MG63 (cell line): ENCODE measurements around the gene CIPC. TPM values are rescaled to one million over a fixed set of nuclear protein-coding genes. Genes with fewer than 3 reads are reported as not detected.
A peak's percentile ranks its signal among the peaks of the same experiment; 100 is the strongest.

Experiments
- DNase-seq: peaks from one replicate; pipeline ENCODE4 v3.0.0-alpha.2; 2020
- H3K27me3 ChIP-seq: fragments of 250-450 bp; sonication (Bioruptor Pico); 2 replicates; pipeline ENCODE4 v1.5.1; 2020; ENCODE audit warnings: mild to moderate bottlenecking, moderate library complexity
- H3K36me3 ChIP-seq: fragments of 250-450 bp; sonication (Bioruptor Pico); 2 replicates; pipeline ENCODE4 v1.5.1; 2020; ENCODE audit warnings: mild to moderate bottlenecking, moderate library complexity
- H3K4me3 ChIP-seq: fragments of 250-450 bp; sonication (Bioruptor Pico); 2 replicates; pipeline ENCODE4 v1.5.1; 2020; ENCODE audit warnings: mild to moderate bottlenecking, moderate library complexity
- H3K9me3 ChIP-seq: fragments of 250-450 bp; sonication (Bioruptor Pico); 2 replicates; pipeline ENCODE4 v1.5.1; 2020; ENCODE audit warnings: mild to moderate bottlenecking, moderate library complexity
- total RNA-seq: library from RNA; depleted of rRNA; stranded (reverse); fragments of >200 nt; shearing (Covaris generic); gene quantifications from 2 replicates; pipeline ENCODE4 v1.2.3, GENCODE V29; 2014; ENCODE audit warnings: low replicate concordance

The CIPC gene
- total RNA-seq, 1 experiment from 2014 or later, result 17.1 TPM

- Histone ChIP-seq H3K9me3 (no peaks in the 10 kb centered on the region), H3K4me3 (no peak overlapping the region), H3K27me3 (peaks cover 3% of the 10 kb centered on the region; the same call in 1 of the 2 replicates), H3K36me3 (no peaks in the 10 kb centered on the region)
- DNase-seq, result no peak
Observed at GRCh38 chr14:77130386-77130785, 32.3 kb downstream of the CIPC start.

- DNase-seq, result no peak
- no peak overlapping the region for H3K4me3 ChIP-seq
- H3K36me3 ChIP-seq, result no peaks in the 10 kb centered on the region
- peaks cover 3% of the 10 kb centered on the region; the same call in 1 of the 2 replicates for H3K27me3 ChIP-seq
- H3K9me3 ChIP-seq, result no peaks in the 10 kb centered on the region
Observed at GRCh38 chr14:77131206-77131605, 33.1 kb downstream of the CIPC start.

GRCh38 chr14:77131871-77132486, 33.9 kb downstream of the CIPC start:
- Histone ChIP-seq H3K4me3 (no peak overlapping the region), H3K36me3 (no peaks in the 10 kb centered on the region), H3K9me3 (no peaks in the 10 kb centered on the region), H3K27me3 (peaks cover 3% of the 10 kb centered on the region; the same call in 1 of the 2 replicates)
- DNase-seq, result no peak

- Histone ChIP-seq H3K36me3 (no peaks in the 10 kb centered on the region), H3K4me3 (no peak overlapping the region), H3K27me3 (peaks cover 3% of the 10 kb centered on the region; the same call in 1 of the 2 replicates), H3K9me3 (no peaks in the 10 kb centered on the region)
- DNase-seq, result peak; percentile 24
Observed at GRCh38 chr14:77133720-77134338, 35.8 kb downstream of the CIPC start.

- H3K27me3 ChIP-seq, result peaks cover 39% of the 10 kb centered on the region
- H3K9me3 ChIP-seq, result no peaks in the 10 kb centered on the region
- H3K36me3 ChIP-seq, result no peaks in the 10 kb centered on the region
- no peak overlapping the region for H3K4me3 ChIP-seq
- DNase-seq, result no peak
Observed at GRCh38 chr14:77139022-77139421, 41.0 kb downstream of the CIPC start.

GRCh38 chr14:77139540-77140358, 41.7 kb downstream of the CIPC start:
- peak; percentile 26 for DNase-seq
- Histone ChIP-seq H3K27me3 (peaks cover 42% of the 10 kb centered on the region), H3K4me3 (no peak overlapping the region), H3K9me3 (no peaks in the 10 kb centered on the region), H3K36me3 (no peaks in the 10 kb centered on the region)

DNA sequence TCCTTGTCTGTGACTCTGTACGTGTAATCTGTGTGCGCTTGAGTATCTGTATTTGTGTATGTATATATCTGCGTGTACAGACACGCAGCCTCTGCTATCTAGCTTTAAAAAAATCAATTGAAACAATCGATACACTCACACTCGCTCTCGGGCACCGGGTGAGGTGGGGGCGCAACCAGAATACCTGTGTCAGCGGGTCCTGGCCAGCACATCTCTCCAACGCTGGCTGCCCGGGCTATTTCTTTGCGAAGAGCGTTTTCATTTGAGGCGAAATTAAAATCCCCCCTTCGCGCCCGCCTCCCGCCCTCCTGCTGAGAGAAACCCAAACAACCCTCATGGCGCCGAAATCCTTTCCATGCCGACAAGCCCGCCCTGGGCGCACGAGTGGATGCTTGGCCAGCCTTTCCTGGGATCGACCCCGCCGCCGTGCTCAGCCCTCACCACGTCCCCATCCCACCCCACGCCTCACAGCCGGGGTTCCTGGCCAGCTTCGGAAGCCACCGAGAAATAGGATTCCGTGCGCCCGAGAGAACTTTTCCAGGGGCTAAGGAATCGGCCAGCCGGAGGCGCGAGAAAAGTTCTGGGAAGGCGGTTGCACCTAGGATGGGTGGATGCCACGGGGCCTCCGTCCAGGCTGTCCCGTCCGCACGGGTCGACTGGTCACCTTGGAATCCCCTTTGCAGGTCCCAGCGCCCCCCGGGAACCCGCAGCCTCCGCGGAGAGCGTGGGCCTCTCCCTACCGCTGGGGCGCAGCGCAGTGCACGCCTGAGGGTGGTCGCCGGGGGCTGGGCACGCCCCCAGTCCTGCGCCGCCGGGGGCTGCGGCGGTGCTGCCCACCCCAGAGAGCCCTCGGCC, 42.5 kb downstream of the CIPC start:
- Histone ChIP-seq H3K4me3 (no peak overlapping the region), H3K27me3 (peaks cover 42% of the 10 kb centered on the region), H3K36me3 (no peaks in the 10 kb centered on the region), H3K9me3 (no peaks in the 10 kb centered on the region)
- DNase-seq, result no peak

DNA sequence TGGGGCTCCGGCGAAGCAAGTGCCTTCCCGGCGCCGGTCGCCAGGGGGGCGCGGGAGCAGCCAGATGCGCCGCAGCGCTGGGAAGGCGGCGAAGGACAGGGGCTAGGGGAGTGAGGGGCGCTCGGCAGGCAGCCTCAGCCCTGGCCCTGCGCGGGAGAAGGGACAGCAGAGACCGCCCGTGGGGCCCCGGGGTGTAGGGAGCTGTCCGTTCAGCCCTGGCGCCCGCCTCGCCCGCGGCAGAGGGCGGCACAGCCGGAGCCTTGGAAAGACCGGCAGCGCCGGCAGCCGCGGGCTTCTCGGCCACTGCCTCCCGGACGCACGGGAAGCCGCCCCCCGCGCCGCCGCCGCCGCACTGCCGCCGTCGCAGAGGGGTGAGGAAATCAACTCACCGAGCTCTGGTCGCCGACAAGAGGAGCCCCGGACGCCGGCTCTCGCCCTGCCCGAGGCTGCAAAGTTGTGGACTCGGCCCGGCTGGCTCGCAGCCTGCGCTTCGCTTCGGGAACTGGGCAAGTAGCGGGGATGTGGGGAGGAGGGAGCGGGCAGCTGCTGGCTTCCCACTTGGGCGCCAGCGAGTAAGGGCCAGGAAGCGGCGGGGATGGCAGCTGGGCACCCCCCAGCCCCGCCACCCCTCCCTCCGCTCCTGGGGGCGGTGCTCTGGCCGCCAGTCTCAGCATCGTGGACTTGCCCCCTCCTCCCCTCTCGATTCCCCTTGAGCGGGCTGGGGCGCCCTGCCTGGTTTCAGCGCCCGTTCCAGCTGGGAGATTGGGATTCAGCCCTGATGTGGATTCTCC, 43.4 kb downstream of the CIPC start, which contains the start of gene ZDHHC22:
TSS of gene ZDHHC22 (minus strand) at position 578 of the 791 bp plus-strand sequence. CDS start 2,053 bp downstream, outside the sequence.
- no peaks in the 10 kb centered on the region for H3K9me3 ChIP-seq
- H3K27me3 ChIP-seq, result peaks cover 46% of the 10 kb centered on the region
- H3K36me3 ChIP-seq, result no peaks in the 10 kb centered on the region
- 0 out of 2 replicates have a peak within 1 kb of the TSS, but pooled peaks have one; percentile 11 for H3K4me3 ChIP-seq
- peak; percentile 30 for DNase-seq

DNA sequence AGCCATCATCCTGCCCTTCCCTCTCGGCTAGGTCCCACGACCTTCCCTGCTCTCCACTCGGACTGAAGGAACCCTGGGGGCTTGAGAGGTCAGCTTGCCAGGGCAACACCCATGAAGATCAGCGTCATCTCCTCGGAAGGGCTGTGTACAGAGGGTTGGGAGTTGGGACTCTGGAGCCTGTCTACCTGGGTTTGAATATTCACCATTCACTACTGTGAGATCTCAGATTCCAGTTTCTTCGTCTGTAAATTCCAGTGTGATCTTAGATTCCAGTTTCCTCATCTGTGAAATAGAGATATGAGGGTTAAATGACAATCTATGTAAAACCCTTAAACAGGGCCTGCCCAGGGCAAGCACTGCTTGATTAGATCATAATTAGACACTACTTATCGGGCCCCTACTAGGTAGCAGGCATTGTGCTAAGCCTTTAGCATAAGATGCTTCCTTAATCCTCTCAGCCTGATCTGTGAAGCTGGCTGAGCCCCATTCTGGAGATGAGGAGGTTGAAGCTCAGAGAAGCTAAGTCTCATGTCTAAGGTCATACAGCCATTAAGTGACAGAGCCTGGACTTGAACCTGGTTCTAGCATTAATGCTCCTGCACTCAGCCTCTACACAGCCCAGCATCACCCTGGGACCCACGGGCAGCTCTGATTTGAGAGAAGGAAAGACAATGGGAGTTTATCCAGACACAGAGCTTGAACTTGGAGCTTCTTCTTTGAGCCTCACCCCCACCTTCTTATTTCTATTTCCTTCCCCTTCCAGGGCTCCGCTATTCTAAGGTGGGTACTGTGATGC, 44.1 kb downstream of the CIPC start:
- no peaks in the 10 kb centered on the region for H3K9me3 ChIP-seq
- DNase-seq, result no peak
- no peaks in the 10 kb centered on the region for H3K36me3 ChIP-seq
- H3K4me3 ChIP-seq, result no peak overlapping the region
- H3K27me3 ChIP-seq, result peaks cover 46% of the 10 kb centered on the region

- no peak for DNase-seq
- Histone ChIP-seq H3K36me3 (no peaks in the 10 kb centered on the region), H3K9me3 (no peaks in the 10 kb centered on the region), H3K27me3 (peaks cover 46% of the 10 kb centered on the region), H3K4me3 (no peak overlapping the region)
Observed at GRCh38 chr14:77143071-77143470, 45.0 kb downstream of the CIPC start.

DNA sequence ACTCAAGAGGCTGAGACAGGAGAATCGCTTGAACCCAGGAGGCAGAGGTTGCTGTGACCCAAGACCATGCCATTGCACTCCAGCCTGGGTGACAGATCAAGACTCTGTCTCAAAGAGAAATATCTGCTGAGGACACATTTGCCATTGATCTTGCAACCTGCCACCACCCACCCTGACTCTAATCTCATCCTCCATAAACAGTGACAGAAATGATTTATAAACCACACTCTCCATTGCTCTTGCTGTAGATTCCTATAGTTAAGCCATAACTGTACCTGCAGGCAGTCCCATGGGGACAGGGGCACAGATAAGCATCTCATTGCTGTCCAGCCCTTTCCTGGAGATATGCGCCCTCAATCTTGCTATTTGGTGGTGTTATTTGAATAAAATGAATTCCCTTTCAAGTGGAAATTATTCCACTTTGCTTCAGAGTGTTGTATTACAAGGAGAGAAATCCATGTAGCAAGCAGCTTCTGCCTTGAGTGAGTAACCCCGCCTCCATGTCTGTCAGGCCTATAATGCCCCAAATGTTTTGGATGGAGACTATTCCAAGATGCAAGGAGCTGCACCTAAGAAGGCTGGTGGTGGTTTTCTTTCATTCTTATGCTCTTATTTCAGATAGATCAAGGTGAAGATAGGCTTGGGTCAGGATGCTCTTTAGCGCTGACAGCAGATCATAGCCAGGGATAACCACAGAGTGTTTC, 46.5 kb downstream of the CIPC start:
- Histone ChIP-seq H3K36me3 (no peaks in the 10 kb centered on the region), H3K27me3 (peaks cover 40% of the 10 kb centered on the region), H3K4me3 (no peak overlapping the region), H3K9me3 (no peaks in the 10 kb centered on the region)
- DNase-seq, result no peak

GRCh38 chr14:77145975-77146740, 48.1 kb downstream of the CIPC start:
- peaks cover 25% of the 10 kb centered on the region for H3K27me3 ChIP-seq
- no peaks in the 10 kb centered on the region for H3K36me3 ChIP-seq
- no peak overlapping the region for H3K4me3 ChIP-seq

GRCh38 chr14:77148510-77149231, 50.6 kb downstream of the CIPC start:
- peaks cover 10% of the 10 kb centered on the region; the same call in 1 of the 2 replicates for H3K27me3 ChIP-seq
- H3K4me3 ChIP-seq, result no peak overlapping the region
- no peak for DNase-seq
- H3K9me3 ChIP-seq, result no peaks in the 10 kb centered on the region
- no peaks in the 10 kb centered on the region for H3K36me3 ChIP-seq

More at GRCh38 chr14:77145975-77146740, 48.1 kb downstream of the CIPC start:
- no peaks in the 10 kb centered on the region for H3K9me3 ChIP-seq
- no peak for DNase-seq
